Colon (tissue), 2 donors: ENCODE measurements around the gene TUB.

ENCODE experiments used
- FAIRE-seq: peaks from 2 replicates; lab custom pipeline; 2012; peaks lifted over from hg19 to GRCh38; lab: Jason Lieb, UNC
- donor health status: control.
- donor health status: control.

TUB gene

DNA sequence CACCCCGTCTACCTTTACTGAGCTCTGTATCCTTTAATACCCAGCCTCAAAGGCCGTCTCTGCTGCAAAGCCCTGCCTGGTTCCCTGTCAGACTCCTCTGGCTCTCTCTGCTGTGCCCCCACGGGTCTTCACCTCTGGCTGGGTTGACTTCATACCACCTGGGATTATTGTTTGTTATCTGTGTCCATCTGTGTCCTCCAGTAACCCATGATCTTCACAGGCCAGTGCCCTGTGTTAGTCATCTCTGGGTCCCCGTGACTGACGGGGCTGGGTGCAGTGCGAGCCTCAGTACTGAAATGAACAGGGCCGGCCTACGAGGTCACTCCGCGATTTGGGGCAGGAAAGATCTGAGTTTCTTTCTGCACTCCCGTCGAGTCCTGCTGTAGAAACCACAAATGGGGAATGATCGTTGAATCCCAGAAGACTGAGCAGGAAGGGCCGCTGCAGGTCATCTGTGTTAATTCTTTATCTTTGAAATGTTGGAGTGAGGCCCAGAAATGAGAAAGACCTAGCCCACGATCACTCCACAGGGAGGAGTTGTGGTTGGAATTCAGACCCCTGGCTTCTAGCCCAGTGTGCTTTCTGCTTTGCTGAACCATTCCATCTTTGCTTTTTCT is 12.3 kb upstream of the TUB start:
- no peak for FAIRE-seq

DNA sequence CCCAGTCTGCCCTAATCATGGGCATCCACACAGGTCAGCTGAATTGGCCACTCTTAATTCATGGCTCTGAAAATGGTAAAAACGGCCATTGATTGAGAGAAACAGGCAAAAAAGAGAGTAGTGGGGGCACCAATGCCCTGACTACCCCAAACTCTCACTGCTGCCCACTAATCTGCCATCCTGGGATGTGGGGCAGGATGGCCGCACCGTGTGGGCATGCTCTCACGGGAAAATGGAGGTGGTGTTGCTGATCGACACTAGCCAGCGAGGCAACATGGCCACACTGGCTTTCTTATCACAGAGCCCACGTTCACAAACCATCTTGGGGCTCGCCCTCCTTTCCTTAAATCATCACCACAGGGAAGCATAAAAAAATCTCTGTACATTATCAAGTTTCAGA is 11.2 kb upstream of the TUB start:
- no peak for FAIRE-seq

DNA sequence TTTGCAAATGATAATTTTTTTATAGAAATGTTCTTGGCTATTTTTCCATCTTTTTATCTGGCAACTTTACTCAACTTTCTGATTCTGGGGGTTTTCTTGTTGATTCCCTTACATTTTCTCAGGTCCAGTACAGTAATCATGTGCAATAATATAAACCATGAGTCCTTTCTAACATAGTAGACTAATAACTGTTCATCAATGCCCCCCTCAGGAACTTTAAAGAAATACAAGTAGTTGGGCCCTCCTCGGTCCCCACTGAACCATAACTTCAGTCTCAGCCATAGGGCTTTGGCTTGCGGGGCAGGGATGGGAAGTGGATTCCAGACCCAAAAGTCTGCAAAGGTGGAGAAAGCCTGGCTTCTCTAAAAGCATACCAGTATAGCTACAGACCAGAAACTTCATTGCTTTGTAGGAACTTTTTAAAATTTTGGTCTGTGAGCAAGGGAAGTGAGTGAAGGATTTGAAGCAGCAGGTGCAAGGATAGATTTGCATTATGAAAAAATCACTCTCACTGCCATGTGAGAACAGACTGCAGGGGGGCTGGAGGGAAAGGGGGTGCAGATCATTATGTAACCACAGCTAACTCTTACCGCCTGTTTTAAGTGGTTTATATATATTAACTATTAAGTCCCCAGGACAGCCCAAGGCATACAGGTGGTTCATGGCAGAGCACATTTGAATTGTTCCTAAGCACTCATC is 10.4 kb upstream of the TUB start:
- FAIRE-seq: no peak

DNA sequence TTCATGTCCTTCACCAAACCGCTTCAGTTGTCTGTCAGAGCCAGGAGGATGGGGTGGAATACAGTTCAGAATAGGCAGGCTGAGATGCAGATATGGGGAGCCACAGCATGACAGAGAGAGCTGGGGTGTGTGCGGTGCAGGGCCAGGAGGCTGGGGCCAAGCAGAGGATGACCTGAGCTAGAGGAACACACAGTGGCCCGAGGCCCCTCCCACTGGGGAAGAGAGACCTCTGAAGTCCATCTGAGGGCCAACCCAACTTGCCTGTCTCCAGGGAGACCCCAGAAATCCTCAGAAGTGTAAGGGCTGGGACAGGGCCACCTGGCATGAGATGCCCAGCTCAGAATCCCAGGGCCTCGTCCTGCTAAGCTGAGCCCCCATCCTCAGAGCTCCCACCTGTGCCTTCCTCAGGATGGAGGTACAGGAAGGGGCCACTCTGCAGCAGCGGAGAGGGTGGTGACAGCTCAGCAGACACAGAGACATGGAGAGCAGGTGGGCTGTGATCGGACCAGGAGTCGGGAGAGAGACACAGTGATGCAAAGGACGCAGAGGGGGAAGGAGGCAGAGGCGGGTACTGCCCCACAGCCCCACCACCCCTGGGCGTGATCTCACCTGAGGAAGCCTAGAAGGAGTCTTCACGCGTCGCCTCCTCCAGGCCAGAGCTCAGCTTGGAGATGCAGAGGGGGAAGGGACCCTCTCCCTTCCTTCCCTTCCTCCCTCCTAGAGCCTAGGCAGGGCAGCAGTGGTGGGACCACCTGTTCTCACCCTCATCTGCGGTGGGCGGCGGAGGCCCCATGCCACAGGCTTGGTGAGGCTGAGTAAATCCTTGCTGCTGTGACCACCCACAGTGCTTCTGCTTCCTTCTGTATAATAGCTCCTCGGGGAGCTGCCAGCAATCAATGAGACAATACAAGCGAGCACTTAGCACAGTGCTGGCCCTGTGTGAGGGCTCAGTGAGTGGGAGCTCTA is 9.1 kb upstream of the TUB start:
- FAIRE-seq: no peak

DNA sequence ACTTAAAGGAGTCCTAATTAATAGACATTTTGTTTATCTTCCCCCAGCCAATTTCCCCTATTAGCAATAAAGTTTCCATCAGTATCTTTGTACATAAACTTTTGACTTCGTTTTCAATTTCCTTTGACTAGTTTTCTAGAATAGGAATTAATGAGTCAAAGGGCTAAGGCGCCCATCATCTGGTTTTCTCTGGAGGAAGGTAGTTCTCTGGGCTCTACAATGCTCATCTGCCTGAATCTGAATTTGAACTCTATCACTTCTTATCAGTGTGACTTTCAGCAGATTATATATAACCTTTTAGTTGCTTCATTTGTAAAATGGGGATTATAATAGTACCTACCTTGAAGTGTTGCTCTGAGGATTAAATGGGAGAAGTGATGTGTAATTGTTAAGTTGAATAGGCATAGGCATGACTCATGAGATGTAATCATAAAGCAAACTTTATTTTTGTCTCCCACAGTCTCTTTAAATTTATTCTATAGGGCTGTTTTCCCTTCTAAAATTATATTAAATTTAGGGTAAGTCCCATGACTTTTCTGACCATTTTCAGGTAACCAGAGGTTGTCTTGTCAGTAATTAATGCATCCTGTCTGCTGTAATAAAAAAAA is 5.8 kb upstream of the TUB start:
- no peak for FAIRE-seq

DNA sequence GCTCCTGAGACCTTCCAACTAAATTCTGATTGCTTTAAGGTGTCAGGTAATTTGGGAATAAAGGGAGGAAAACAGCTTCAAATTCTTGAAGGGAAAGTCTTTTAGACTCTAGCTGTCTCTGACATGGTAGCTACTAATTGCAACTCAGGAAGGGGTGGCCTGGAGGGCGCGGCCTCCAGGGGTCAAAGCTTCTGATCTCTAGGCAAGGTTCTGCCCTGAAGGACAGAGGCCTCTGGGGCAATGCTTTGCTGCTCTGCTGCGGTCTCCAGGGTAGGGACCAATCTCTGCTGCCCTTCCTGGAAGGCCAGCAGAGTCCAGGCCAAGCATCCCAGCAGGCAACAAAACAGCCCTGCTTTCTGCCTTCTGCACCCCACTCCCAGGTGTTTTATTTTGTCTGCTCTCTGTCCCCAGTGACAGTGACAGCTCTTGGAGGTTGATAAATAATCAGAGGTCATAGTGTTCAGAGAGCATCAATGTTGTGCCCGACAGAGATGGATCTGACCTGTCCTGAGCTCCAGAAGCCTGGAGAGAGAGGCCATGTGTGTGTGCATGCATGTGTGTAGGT is 1.8 kb upstream of the TUB start:
- FAIRE-seq: no peak

DNA sequence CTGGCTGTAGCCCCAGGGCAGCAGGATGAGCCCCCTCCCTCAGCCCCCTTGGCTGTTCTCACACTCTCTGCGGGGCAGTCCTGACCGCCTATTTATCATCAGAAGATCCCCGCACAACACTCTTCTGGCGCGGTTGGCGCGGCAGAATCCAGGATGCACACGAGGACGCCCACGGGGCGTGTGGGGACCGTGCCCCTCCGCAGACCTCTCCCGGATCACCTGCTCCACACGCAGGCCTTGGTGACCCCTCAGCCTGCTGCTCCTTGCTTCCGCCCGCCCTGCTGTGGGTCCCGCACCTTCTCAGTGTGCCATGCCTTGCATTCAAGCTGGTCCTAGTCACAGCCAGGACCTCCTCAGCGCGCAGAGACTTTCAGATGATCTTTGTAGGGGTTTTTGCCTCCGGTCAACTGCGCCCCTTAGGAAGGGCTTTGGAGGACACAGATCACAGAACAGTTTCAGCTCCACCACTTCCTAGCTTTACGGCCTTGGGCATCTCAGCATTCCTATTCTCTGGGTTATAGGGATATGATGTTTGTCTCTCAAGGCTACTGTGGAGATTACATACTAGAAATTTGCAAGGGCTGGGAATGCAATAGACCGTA is 841 bp upstream of the TUB start:
- no peak for FAIRE-seq

DNA sequence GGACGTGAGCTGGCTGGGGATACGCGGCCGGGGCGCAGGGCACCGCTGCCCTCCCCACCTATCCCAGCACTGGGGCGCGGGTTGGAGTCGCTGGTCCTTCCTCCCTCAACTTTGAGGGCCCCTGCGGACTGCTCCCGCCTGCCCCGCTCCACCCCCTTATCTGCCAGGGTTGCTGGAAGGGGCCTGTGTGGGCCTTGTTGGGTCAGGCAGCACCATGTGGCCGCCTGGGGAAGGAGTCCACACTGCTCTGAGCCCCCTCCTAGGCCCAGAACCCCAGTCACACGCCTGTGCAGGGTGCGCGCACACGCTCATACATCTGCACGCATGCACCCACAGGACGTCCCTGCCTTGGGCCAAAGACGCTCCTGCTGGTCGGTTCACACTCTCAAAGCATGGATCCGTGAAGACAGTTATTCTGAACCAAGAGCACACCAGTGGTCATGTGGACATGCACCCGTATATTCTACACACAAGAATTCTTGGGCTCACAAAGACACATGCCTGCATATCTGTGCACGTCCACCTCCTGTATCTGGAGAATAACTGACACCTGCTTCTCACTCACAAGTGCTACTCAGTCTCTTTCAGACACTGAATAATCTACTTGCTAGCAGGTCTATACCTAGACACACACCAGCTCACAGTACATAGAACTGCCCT is 710 bp downstream of the TUB start:
- no peak for FAIRE-seq

DNA sequence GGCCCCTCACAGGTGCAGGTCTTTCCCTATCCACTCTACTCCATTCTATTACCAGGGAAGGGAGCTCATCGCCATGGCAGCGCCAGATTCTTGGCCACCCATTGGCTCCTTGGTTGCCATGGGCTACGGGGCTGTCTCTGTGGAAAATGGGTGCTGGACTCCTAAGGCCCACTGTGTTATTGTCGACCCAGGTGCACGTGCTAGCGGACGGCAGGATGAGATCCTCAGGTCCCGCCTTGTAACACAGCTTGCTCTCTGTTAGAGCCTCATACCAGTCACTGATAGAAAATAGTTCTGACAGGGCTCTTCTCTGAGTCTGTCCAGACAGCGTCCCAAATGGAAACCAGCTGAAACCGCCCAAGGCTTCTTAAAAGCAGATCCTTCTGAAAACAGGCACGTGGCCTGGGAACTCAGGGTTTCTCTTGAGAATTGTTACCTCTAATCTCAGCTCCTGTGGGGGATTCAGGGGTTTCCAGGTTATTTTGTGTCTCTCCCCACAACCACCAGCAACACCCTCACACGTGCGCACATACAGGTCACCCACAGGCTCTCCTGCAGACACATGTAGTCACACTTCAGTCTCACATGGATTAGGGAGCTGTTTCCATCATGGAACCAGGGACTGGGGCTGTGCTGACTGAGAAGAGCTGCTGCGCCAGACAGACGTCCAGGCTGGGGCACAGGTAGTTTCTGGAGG is 1.5 kb downstream of the TUB start:
- FAIRE-seq: no peak

DNA sequence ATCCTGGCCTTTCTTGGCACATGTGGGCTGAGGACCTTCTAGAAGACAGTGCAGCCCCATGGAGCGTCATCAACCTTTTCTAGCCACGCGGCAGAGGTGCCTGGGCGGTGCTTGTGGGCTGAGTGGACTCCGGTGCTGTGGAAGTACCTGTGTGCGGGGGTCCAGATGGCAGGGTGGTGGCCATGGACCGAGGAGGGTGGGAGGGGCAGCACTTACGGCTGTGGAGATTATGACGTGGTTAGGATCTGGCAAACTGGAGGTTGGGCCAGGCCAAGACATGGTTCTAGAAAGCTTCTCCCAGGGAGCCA is 2.0 kb downstream of the TUB start:
- no peak for FAIRE-seq

DNA sequence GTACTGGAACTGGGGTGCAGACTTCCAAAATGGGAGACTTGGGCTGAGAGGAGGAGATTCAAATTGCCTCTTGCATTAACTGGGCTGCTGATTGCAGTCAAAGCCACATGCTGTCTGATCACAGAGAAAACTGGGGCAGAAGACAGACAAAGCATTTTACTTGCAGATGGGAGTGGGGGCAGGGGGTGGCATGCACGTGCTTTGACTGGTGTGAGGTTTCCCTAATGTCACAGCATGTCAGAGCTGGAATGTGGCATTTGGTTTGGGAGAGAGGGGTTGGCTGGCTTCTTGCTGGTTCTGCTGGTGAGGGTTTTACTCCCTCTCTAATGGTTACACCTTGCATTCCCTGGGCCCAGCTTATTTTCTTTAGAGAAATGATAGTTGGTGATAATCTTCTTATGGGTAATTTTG is 2.9 kb downstream of the TUB start:
- FAIRE-seq: no peak

DNA sequence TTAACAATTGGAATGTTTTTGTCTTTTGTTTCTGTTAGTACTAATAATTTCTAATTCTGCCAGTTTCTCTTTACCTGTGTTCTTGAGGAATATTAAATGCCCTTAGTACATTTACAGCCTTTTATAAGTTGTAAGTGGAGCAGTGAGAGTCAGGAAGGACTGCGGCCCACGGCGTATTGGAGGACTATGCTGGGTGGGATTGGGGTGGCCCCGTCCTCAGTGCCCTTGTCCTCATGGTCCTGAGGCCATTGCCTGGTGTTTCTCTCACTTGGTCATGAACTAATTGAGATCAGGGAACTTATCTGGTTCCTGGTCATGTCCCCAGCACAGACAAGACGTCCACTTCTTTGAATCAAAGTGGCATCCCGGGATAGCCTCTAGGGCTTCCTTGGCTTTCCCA is 3.3 kb downstream of the TUB start:
- no peak for FAIRE-seq

DNA sequence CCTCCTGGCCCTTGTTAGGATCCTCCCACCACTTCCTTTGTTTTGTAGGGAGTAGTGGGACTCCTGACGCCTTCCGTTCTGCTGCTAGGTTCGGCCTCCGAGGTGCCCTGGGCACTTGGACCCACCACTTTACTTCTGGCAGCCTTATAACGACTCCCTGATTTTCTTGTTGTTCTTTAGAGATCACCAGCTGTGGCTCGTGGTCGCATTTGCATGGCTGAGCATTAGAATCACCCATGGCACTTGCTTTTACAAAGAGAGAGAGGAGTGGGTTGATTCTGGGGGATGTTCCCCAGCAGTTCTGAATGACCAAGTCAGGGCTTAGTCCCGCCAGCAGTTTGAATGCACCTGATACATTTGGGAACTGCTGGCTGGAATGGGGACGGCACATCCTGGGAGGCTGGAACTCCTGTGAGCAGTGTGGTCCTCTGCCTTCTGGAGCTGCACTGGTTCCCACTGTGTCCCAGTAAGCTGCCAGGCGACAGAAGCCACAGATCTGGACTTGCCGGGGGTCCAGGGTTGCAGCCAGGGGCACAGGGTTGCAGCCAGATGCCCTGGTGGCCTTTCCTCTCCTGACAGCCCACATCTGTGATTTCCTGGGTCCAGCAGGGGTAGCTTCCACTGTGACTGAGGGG is 4.1 kb downstream of the TUB start:
- FAIRE-seq: no peak

DNA sequence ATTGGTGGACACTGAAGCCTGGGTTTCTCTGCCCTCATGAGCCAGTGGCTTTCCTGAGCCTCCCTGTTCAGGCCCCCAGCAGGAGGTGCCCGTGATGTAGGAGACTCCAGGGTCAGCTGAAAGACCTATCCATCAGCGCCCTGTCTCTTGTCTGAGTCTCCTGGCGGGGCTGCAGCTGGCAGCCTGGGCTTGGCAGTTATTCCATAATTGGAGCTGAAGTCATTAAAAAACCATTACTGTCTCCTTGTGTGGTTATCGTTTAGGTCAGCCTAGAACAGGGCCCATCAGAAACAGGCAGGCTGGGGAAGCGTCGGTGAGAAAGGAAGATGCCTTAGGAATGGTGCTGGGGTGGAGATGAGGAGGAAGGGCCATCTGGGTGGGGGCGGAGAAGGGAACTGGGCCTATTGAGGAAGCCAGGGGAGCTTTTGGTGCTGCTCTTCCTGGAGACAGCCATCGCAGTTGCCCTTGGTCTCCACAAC is 5.0 kb downstream of the TUB start:
- no peak for FAIRE-seq

DNA sequence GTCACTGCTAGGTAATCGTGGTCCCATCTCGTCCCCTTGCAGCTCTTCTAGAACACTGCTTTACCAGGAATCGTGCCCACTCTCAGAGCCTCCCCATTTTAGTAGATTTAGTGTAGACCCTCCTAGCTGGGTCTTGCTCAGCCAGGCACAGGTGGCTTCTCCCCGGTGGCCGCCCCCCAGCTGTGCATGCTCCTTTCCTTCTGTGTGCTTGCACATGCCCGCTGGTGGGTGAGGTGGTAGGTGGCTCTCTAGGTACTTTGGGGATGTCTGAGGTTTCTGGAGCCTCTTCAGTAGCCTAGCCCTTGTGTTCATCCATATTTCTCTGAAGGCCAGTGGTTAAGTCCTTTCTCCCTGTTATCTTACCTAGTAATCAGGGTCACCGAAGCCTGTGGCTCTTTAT is 5.6 kb downstream of the TUB start:
- FAIRE-seq: no peak

DNA sequence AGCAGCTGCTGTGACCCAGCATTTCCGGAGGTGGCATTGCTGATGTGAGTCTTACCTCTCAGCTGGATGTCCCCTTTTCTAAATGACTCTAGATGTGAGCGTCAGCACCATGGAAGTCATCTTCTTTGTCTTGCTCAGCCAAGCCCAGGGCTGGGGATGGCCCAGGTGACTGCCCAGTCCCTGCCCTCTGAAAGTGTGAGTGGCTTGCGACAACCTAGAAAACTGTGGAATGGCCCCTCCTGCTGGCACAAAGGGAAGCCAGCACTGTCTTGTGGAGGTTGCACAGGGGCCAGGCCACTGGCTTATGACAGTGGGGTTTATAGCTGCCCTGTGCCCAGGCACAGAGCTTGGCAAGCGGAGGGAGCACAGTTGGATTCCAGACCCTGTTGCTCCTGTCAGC is 6.2 kb downstream of the TUB start:
- FAIRE-seq: no peak

DNA sequence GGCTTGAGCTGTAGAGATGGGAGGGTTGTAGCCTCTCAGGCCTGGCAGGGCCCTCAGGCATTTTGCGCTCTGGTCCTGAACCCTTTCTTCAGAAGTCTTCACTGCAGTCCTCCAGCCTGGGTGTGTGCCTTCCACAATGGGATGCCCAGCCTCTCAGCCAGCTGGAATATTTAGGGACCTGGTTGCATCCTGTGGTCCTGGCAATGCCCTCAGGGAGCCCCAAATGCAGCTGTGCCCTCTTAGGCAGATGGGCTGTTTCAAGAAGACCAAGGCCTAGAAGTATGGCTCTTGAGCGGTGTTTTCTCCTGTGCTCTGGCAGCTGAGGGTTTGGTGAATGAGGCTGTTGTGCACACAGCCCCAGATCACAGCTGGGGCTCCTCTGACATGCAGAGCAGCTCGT is 6.7 kb downstream of the TUB start:
- no peak for FAIRE-seq

DNA sequence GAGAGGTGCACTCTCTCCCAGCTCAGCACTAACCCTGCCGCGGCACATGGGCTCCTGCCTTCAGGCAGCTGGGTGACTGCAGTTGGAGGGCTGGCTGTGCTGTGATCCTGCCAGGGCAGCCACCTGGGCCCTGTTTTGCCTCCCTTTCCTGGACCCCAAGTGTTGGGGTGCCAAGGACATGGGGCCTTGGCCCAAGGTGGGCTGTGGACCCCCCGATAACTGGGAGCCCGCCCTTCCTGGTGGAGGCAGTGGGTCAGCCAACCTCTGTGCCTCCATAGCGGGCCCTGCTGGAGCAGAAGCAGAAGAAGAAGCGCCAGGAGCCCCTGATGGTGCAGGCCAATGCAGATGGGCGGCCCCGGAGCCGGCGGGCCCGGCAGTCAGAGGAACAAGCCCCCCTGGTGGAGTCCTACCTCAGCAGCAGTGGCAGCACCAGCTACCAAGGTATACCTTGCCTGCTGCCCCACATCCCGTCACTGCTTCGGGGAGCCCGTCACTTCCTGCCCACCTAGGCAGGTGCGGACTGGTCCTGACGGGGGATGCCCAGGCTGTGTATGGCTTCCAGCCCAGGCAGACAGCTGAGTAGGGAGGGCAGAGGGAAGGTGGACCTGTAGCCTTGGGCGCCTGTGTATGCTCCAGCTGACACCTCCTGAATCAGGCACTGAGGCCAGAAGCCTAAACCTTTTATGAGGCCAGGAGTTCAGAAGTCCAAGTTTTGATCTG is 8.9 kb downstream of the TUB start:
- no peak for FAIRE-seq

DNA sequence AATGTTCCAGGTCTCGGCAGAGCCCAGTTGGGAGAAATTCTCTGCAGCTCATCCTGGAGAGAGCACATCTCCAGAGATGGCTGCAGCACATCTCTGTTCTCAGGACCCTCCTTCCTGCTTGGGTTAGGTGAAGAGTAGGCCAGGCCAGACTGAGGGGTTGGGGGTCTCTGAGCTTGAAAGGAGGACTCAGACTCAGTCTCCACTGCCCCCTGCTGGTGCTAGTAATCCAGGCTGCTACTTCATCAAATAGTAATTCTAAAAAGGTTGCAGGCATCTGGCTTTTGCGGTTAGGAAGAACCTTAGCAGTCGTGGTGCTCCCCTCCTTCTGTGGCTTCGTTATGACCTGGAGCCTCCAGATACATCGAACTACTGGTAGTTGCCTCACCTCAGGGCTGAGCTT is 9.7 kb downstream of the TUB start:
- FAIRE-seq: no peak

DNA sequence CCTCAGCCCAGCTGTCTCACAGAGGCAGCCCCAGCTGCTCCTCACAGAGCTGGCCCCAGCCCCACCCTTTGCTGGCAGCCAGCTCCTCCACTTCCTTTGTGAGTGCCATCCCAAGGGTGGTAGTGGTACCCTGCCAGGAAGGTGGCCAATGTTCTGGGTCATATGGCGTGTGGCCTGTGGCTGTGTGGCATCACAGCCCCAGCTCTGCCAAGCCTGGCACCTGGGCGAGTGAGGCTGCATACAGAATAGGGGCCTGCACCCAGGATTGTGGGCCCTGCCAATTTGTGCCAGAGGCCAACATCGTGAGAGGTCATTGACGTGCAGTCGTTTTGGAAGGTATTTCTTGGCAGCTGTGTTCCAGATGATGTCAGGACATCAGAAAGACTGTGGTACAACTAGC is 10.7 kb downstream of the TUB start:
- no peak for FAIRE-seq
